ENCODE measurements around the gene LRRC8E.
A peak's percentile ranks its signal among the peaks of the same experiment; 100 is the strongest.

LRRC8E gene

DNA sequence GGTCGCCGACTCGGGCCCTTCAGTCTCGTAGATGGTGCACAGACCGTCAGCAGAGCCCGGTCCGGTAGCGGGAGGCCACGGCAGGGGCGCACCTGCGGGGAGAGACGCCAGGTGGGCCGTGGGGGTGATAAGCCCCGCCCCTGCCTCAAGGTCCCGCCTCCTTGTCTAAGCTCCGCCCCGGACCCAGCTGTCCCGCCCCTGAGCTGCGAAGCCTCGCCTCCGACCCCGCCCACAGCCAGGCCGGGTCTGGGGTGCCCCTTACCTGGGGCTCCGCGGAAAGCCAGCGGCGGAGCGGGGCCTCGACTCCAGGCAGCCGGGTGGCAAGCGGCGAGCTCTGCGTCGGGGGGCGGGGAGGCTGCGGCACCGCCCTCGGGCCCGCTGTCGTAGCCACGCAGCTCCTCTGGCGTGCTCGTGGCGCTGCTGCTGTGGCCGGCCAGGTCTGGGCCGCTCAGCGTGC is 18.8 kb upstream of the LRRC8E start:
- Histone ChIP-seq H3K27me3 (ENCODE audit: insufficient read depth, low read length, poor library complexity, severe bottlenecking) (no peaks in the 10 kb centered on the region), H3K9me2 (replicated peaks; ENCODE audit: low read depth, low read length) (no peaks in the 10 kb centered on the region), H3K4me2 (ENCODE audit: low read depth, low read length, poor library complexity, severe bottlenecking) (no peak overlapping the region), H3K36me3 (ENCODE audit: insufficient read depth, low read length) (no peaks in the 10 kb centered on the region), H3K9me3 (ENCODE audit: insufficient read depth, low read depth, low read length) (no peaks in the 10 kb centered on the region), H3K9ac (ENCODE audit: low read depth, low read length, poor library complexity, severe bottlenecking) (no peak overlapping the region), H4K20me1 (ENCODE audit: insufficient read depth, low read length, poor library complexity, severe bottlenecking) (no peaks in the 10 kb centered on the region), H3F3A (ENCODE audit: low read depth) (peaks cover 4% of the 10 kb centered on the region; the same call in 1 of the 2 replicates), H3K4me3 (ENCODE audit: low read length, poor library complexity, severe bottlenecking) (no peak overlapping the region), H3K79me2 (ENCODE audit: insufficient read depth, low read length) (no peaks in the 10 kb centered on the region), H2AFZ (ENCODE audit: low read length) (no peak overlapping the region), H3K4me1 (ENCODE audit: insufficient read depth, low read length, poor library complexity, severe bottlenecking) (peaks cover 11% of the 10 kb centered on the region)
- TF ChIP-seq CTCF (conservative IDR thresholded peaks at IDR 0.05; ENCODE audit: low read length) (no peak), EZH2phosphoT487 (IDR thresholded peaks at IDR 0.05; ENCODE audit: borderline replicate concordance) (no peak)

GRCh38 chr19:7869910-7870511 is 18.3 kb upstream of the LRRC8E start:
- Histone ChIP-seq H3K9ac (ENCODE audit: low read depth, low read length, poor library complexity, severe bottlenecking) (no peak overlapping the region), H2AFZ (ENCODE audit: low read length) (no peak overlapping the region), H3F3A (ENCODE audit: low read depth) (peaks cover 4% of the 10 kb centered on the region; the same call in 1 of the 2 replicates), H3K4me3 (ENCODE audit: low read length, poor library complexity, severe bottlenecking) (no peak overlapping the region), H3K4me2 (ENCODE audit: low read depth, low read length, poor library complexity, severe bottlenecking) (no peak overlapping the region), H3K9me3 (ENCODE audit: insufficient read depth, low read depth, low read length) (no peaks in the 10 kb centered on the region), H3K79me2 (ENCODE audit: insufficient read depth, low read length) (no peaks in the 10 kb centered on the region), H3K36me3 (ENCODE audit: insufficient read depth, low read length) (no peaks in the 10 kb centered on the region), H3K9me2 (replicated peaks; ENCODE audit: low read depth, low read length) (no peaks in the 10 kb centered on the region), H4K20me1 (ENCODE audit: insufficient read depth, low read length, poor library complexity, severe bottlenecking) (no peaks in the 10 kb centered on the region), H3K4me1 (ENCODE audit: insufficient read depth, low read length, poor library complexity, severe bottlenecking) (peaks cover 16% of the 10 kb centered on the region), H3K27me3 (ENCODE audit: insufficient read depth, low read length, poor library complexity, severe bottlenecking) (no peaks in the 10 kb centered on the region)
- TF ChIP-seq EZH2phosphoT487 (IDR thresholded peaks at IDR 0.05; ENCODE audit: borderline replicate concordance) (no peak), CTCF (conservative IDR thresholded peaks at IDR 0.05; ENCODE audit: low read length) (no peak)

- H3K4me3 ChIP-seq (ENCODE audit: low read length, poor library complexity, severe bottlenecking), result peak overlapping the region; percentile 11
- no peak overlapping the region for H2AFZ ChIP-seq (ENCODE audit: low read length)
- peaks cover 4% of the 10 kb centered on the region; the same call in 1 of the 2 replicates for H3F3A ChIP-seq (ENCODE audit: low read depth)
- TF ChIP-seq EZH2phosphoT487 (IDR thresholded peaks at IDR 0.05; ENCODE audit: borderline replicate concordance) (no peak), CTCF (conservative IDR thresholded peaks at IDR 0.05; ENCODE audit: low read length) (no peak)
- peak overlapping the region; percentile 40 for H3K4me2 ChIP-seq (ENCODE audit: low read depth, low read length, poor library complexity, severe bottlenecking)
- H3K9me3 ChIP-seq (ENCODE audit: insufficient read depth, low read depth, low read length), result no peaks in the 10 kb centered on the region
- peaks cover 16% of the 10 kb centered on the region for H3K4me1 ChIP-seq (ENCODE audit: insufficient read depth, low read length, poor library complexity, severe bottlenecking)
- no peaks in the 10 kb centered on the region for H3K9me2 ChIP-seq (replicated peaks; ENCODE audit: low read depth, low read length)
- H3K36me3 ChIP-seq (ENCODE audit: insufficient read depth, low read length), result no peaks in the 10 kb centered on the region
- H3K9ac ChIP-seq (ENCODE audit: low read depth, low read length, poor library complexity, severe bottlenecking), result no peak overlapping the region
- H4K20me1 ChIP-seq (ENCODE audit: insufficient read depth, low read length, poor library complexity, severe bottlenecking), result no peaks in the 10 kb centered on the region
- H3K79me2 ChIP-seq (ENCODE audit: insufficient read depth, low read length), result no peaks in the 10 kb centered on the region
- H3K27me3 ChIP-seq (ENCODE audit: insufficient read depth, low read length, poor library complexity, severe bottlenecking), result no peaks in the 10 kb centered on the region
Observed at GRCh38 chr19:7870571-7871436, 17.5 kb upstream of the LRRC8E start.
